ENCODE results near the gene PIGN. TPM values are rescaled to one million over a fixed set of nuclear protein-coding genes. Genes with fewer than 3 reads are reported as not detected.
"Not testable (repeated sequence)": the region's sequence is repeated elsewhere in the genome, so short reads cannot be mapped to it uniquely, and the experiment has no call there.

The PIGN gene
- total RNA-seq, 2 experiments from 2014 or later: 9.6 to 11.7 TPM

GRCh38 chr18:62037989-62038778, 148.7 kb downstream of the PIGN start:
- ATAC-seq (ENCODE audit: poor library complexity) (no peak), DNase-seq (no peak)
- TF ChIP-seq, protein P1, sequence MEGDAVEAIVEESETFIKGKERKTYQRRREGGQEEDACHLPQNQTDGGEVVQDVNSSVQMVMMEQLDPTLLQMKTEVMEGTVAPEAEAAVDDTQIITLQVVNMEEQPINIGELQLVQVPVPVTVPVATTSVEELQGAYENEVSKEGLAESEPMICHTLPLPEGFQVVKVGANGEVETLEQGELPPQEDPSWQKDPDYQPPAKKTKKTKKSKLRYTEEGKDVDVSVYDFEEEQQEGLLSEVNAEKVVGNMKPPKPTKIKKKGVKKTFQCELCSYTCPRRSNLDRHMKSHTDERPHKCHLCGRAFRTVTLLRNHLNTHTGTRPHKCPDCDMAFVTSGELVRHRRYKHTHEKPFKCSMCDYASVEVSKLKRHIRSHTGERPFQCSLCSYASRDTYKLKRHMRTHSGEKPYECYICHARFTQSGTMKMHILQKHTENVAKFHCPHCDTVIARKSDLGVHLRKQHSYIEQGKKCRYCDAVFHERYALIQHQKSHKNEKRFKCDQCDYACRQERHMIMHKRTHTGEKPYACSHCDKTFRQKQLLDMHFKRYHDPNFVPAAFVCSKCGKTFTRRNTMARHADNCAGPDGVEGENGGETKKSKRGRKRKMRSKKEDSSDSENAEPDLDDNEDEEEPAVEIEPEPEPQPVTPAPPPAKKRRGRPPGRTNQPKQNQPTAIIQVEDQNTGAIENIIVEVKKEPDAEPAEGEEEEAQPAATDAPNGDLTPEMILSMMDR (IDR thresholded peaks at IDR 0.05): no peak
- no peaks in the 10 kb centered on the region for H3K36me3 ChIP-seq (ENCODE audit: insufficient read depth, low read length)
- H3K4me1 Mint-ChIP-seq (ENCODE audit: low read depth): peaks cover 21% of the 10 kb centered on the region
- H3K36me3 Mint-ChIP-seq (ENCODE audit: low read depth): peaks cover 11% of the 10 kb centered on the region
- no peak overlapping the region for H3K27ac ChIP-seq (ENCODE audit: low read depth in 1 of 2, low read length in 2 of 2)
- intact Hi-C loops (cut with DNase I, micrococcal nuclease): no loop called here
- POLR2A ChIA-PET: no interaction called here
- H3K27me3 Mint-ChIP-seq: no peaks in the 10 kb centered on the region
- CTCF ChIA-PET: interaction anchor here (0.6 kb wide), 1 partner anchor 14 kb away, joined by 5 read pairs; no protein-coding TSS in a partner anchor
- no peak overlapping the region for H3K27ac Mint-ChIP-seq
- H3K4me3 ChIP-seq (ENCODE audit: low read length): no peak overlapping the region
- no peaks in the 10 kb centered on the region for H3K9me3 Mint-ChIP-seq
- H3K4me1 ChIP-seq (ENCODE audit: insufficient read depth, low read length): no peaks in the 10 kb centered on the region
- no peaks in the 10 kb centered on the region for H3K9me3 ChIP-seq (ENCODE audit: control insufficient read depth in 1 of 2, insufficient read depth in 1 of 2, low read length in 2 of 2)
- H3K4me3 Mint-ChIP-seq: no peak overlapping the region
- H3K27me3 ChIP-seq (ENCODE audit: control insufficient read depth in 1 of 2, insufficient read depth in 2 of 2, low read length in 2 of 2): no peaks in the 10 kb centered on the region

DNA sequence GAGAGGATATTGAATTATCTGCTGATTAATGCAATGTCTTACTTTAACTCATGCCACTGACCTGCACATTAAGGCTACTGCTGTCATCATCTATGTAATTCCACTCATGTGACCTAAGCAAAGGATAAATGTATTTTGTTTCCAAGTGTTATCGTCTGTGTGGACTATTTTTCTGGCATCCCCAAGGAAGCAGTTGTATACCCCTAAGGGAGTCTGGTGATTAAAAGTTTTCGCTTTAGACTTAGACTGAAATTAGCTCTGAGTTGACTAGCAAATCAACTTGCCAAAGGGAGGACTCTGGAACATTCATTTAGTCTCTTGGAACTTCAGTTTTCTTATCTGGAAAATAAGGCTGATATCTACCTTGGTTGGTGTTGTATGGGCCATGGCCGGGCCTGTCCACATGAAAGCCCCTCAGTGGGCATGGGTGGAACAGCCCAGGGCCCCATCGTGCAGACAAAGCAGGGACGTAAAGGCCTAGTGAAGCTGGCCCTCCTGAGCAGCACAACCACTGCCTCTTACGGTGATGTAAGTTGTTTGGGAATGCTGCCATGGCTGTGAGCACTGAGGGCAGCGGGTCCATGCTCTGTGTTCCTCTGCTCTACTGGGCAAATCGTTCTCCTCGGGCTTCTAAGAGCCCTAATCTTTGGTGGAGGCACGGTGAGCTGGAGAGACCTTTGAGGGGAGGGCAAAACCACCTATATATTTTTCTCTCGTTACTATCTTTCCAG, 149.7 kb downstream of the PIGN start:
- Histone ChIP-seq H3K27ac (ENCODE audit: low read depth in 1 of 2, low read length in 2 of 2) (no peak overlapping the region), H3K9me3 (ENCODE audit: control insufficient read depth in 1 of 2, insufficient read depth in 1 of 2, low read length in 2 of 2) (no peaks in the 10 kb centered on the region), H3K4me3 (ENCODE audit: low read length) (no peak overlapping the region), H3K4me1 (ENCODE audit: insufficient read depth, low read length) (no peaks in the 10 kb centered on the region), H3K27me3 (ENCODE audit: control insufficient read depth in 1 of 2, insufficient read depth in 2 of 2, low read length in 2 of 2) (no peaks in the 10 kb centered on the region), H3K36me3 (ENCODE audit: insufficient read depth, low read length) (no peaks in the 10 kb centered on the region)
- ChIA-PET POLR2A (no interaction called here), CTCF (no interaction called here)
- intact Hi-C loops (cut with DNase I, micrococcal nuclease): no loop called here
- H3K4me1 Mint-ChIP-seq (ENCODE audit: low read depth): peaks cover 31% of the 10 kb centered on the region
- no peak for DNase-seq
- no peaks in the 10 kb centered on the region for H3K9me3 Mint-ChIP-seq
- H3K4me3 Mint-ChIP-seq: no peak overlapping the region
- peaks cover 4% of the 10 kb centered on the region for H3K36me3 Mint-ChIP-seq (ENCODE audit: low read depth)
- TF ChIP-seq, protein P1 (IDR thresholded peaks at IDR 0.05): no peak
- H3K27me3 Mint-ChIP-seq: no peaks in the 10 kb centered on the region
- no peak for ATAC-seq (ENCODE audit: poor library complexity)
- H3K27ac Mint-ChIP-seq: no peak overlapping the region

GRCh38 chr18:62034286-62034685, 152.6 kb downstream of the PIGN start:
- ChIA-PET CTCF (interaction anchor here (1.3 kb wide), 1 partner anchor 10 kb away, joined by 3 read pairs; no protein-coding TSS in a partner anchor), POLR2A (interaction anchor here (1.0 kb wide), 1 partner anchor 12 kb away, joined by 3 read pairs; no protein-coding TSS in a partner anchor)
- H3K36me3 Mint-ChIP-seq (ENCODE audit: low read depth); H3K4me3 ChIP-seq (ENCODE audit: low read length); H3K36me3 ChIP-seq (ENCODE audit: insufficient read depth, low read length); intact Hi-C loops (cut with DNase I, micrococcal nuclease); H3K4me3 Mint-ChIP-seq; H3K4me1 ChIP-seq (ENCODE audit: insufficient read depth, low read length); H3K27me3 Mint-ChIP-seq; ATAC-seq (ENCODE audit: poor library complexity); H3K27me3 ChIP-seq (ENCODE audit: control insufficient read depth in 1 of 2, insufficient read depth in 2 of 2, low read length in 2 of 2); H3K9me3 ChIP-seq (ENCODE audit: control insufficient read depth in 1 of 2, insufficient read depth in 1 of 2, low read length in 2 of 2); DNase-seq; H3K27ac ChIP-seq (ENCODE audit: low read depth in 1 of 2, low read length in 2 of 2); H3K9me3 Mint-ChIP-seq; H3K27ac Mint-ChIP-seq: not testable (repeated sequence)
- peaks cover 31% of the 10 kb centered on the region for H3K4me1 Mint-ChIP-seq (ENCODE audit: low read depth)
